RKO (cell line): ENCODE data around the gene SLC66A1.

Experiments used
- DNase-seq: peaks from one replicate; pipeline ENCODE4 v3.0.0-alpha.2; 2016; ENCODE audit warnings: low spot score

Gene SLC66A1

GRCh38 chr1:19363536-19364152 is 51.5 kb downstream of the SLC66A1 start:
- DNase-seq: no peak

GRCh38 chr1:19365721-19366120 is 53.6 kb downstream of the SLC66A1 start:
- DNase-seq: no peak

- DNase-seq: no peak
Measured at GRCh38 chr1:19366599-19367536, 54.7 kb downstream of the SLC66A1 start.

- no peak for DNase-seq
Measured at GRCh38 chr1:19367584-19368041, 55.5 kb downstream of the SLC66A1 start.

GRCh38 chr1:19368050-19368449 is 55.9 kb downstream of the SLC66A1 start:
- no peak for DNase-seq

GRCh38 chr1:19368964-19369363 is 56.8 kb downstream of the SLC66A1 start:
- DNase-seq: no peak

GRCh38 chr1:19369396-19370090 is 57.4 kb downstream of the SLC66A1 start:
- no peak for DNase-seq

GRCh38 chr1:19370453-19371170 is 58.5 kb downstream of the SLC66A1 start:
- no peak for DNase-seq

GRCh38 chr1:19371226-19372135 is 59.4 kb downstream of the SLC66A1 start:
- no peak for DNase-seq

GRCh38 chr1:19372136-19372514 is 60.0 kb downstream of the SLC66A1 start:
- DNase-seq: no peak

GRCh38 chr1:19372602-19373001 is 60.5 kb downstream of the SLC66A1 start:
- DNase-seq: no peak

GRCh38 chr1:19373211-19374082 is 61.3 kb downstream of the SLC66A1 start:
- DNase-seq: no peak

GRCh38 chr1:19374083-19374801 is 62.1 kb downstream of the SLC66A1 start:
- no peak for DNase-seq

GRCh38 chr1:19374926-19375325 is 62.8 kb downstream of the SLC66A1 start:
- DNase-seq: no peak

GRCh38 chr1:19375631-19376400 is 63.7 kb downstream of the SLC66A1 start:
- DNase-seq: no peak

- DNase-seq: no peak
Measured at GRCh38 chr1:19376428-19377372, 64.6 kb downstream of the SLC66A1 start.
